K562 (cell line): ENCODE results near the gene DTNBP1. TPM values are rescaled to one million over a fixed set of nuclear protein-coding genes. Genes with fewer than 3 reads are reported as not detected.

Experiments
- CCAR2 ChIP-seq: fragments of 200-400 bp; formaldehyde crosslinking; IDR thresholded peaks from 2 replicates; pipeline ENCODE4 v1.6.1; 2017; ENCODE audit warnings: mild to moderate bottlenecking, low read depth, low read length
- CCNT2 ChIP-seq: IDR thresholded peaks from 2 replicates; pipeline ENCODE4 v1.6.1; 2011; ENCODE audit warnings: borderline replicate concordance, low read depth, mild to moderate bottlenecking, moderate library complexity, mixed read lengths, low read length; ENCODE audit not compliant: insufficient read length; ENCODE audit errors: extremely low read depth
- ESRRB ChIP-seq: fragments of 250-450 bp; sonication (Bioruptor Pico); IDR thresholded peaks from 2 replicates; pipeline ENCODE4 v1.5.0; 2020; ENCODE audit warnings: mild to moderate bottlenecking, moderate library complexity, borderline replicate concordance
- FOS ChIP-seq: IDR thresholded peaks from 3 replicates; pipeline ENCODE4 v1.6.1; 2011; ENCODE audit not compliant: insufficient read length; ENCODE audit errors: extremely low read depth
- NFYB ChIP-seq: IDR thresholded peaks from 2 replicates; pipeline ENCODE4 v1.6.1; 2011; ENCODE audit warnings: mild to moderate bottlenecking, moderate library complexity; ENCODE audit not compliant: insufficient read length; ENCODE audit errors: extremely low read depth
- POU5F1 ChIP-seq: fragments of 150-350 bp; IDR thresholded peaks from 2 replicates; pipeline ENCODE4 v1.6.1; 2014; ENCODE audit warnings: borderline replicate concordance, low read length, low read depth, mild to moderate bottlenecking; ENCODE audit not compliant: partially characterized antibody
- RNF219 ChIP-seq: fragments of 250-450 bp; sonication (Bioruptor Pico); IDR thresholded peaks from 2 replicates; pipeline ENCODE4 v1.5.0; 2022; ENCODE audit warnings: mild to moderate bottlenecking
- SP2 ChIP-seq: IDR thresholded peaks from 2 replicates; pipeline ENCODE4 v1.6.1; 2011; ENCODE audit warnings: mild to moderate bottlenecking, low read depth, low read length, moderate library complexity; ENCODE audit not compliant: poor library complexity, severe bottlenecking; ENCODE audit errors: extremely low read depth
- TSC22D4 ChIP-seq: fragments of 450-650 bp; IDR thresholded peaks from 2 replicates; pipeline ENCODE4 v1.6.1; 2016; ENCODE audit warnings: missing genetic modification characterization, missing biosample characterization, control low read depth
- ZEB2 ChIP-seq: fragments of 450-650 bp; IDR thresholded peaks from 2 replicates; pipeline ENCODE4 v1.6.1; 2016
- ZFP1 ChIP-seq: fragments of 450-650 bp; formaldehyde crosslinking; IDR thresholded peaks from 2 replicates; pipeline ENCODE4 v1.4.0; 2020; ENCODE audit warnings: mild to moderate bottlenecking, mixed read lengths
- ZNF175 ChIP-seq: fragments of 200-800 bp; sonication (Bioruptor generic); IDR thresholded peaks from 2 replicates; pipeline ENCODE4 v1.6.1; 2016; ENCODE audit warnings: low read depth, mild to moderate bottlenecking, missing genetic modification characterization, missing compliant biosample characterization
- ZNF239 ChIP-seq: fragments of 250-450 bp; sonication (Bioruptor Pico); IDR thresholded peaks from 2 replicates; pipeline ENCODE4 v1.4.0; 2020; ENCODE audit warnings: mild to moderate bottlenecking
- ZNF3 ChIP-seq: fragments of 250-450 bp; sonication (Bioruptor Pico); IDR thresholded peaks from 2 replicates; pipeline ENCODE4 v1.5.0; 2021; ENCODE audit warnings: mild to moderate bottlenecking, moderate library complexity
- ZNF395 ChIP-seq: fragments of 200-800 bp; sonication (Bioruptor generic); IDR thresholded peaks from 2 replicates; pipeline ENCODE4 v1.6.1; 2017; ENCODE audit warnings: missing genetic modification characterization, missing compliant biosample characterization
- ZNF444 ChIP-seq: fragments of 250-450 bp; sonication (Bioruptor Pico); IDR thresholded peaks from 2 replicates; pipeline ENCODE4 v1.4.0; 2020; ENCODE audit warnings: mild to moderate bottlenecking, moderate library complexity
- ZNF699 ChIP-seq: fragments of 250-450 bp; sonication (Bioruptor Pico); IDR thresholded peaks from 2 replicates; pipeline ENCODE4 v1.8.0; 2021; ENCODE audit warnings: mild to moderate bottlenecking, moderate library complexity; ENCODE audit not compliant: insufficient replicate concordance
- ZNF76 ChIP-seq: fragments of 250-450 bp; sonication (Bioruptor Pico); IDR thresholded peaks from 2 replicates; pipeline ENCODE4 v1.4.0; 2020; ENCODE audit warnings: mild to moderate bottlenecking, moderate library complexity, borderline replicate concordance
- ZNF778 ChIP-seq: fragments of 450-650 bp; formaldehyde crosslinking; IDR thresholded peaks from 2 replicates; pipeline ENCODE4 v1.4.0; 2020; ENCODE audit warnings: mild to moderate bottlenecking, moderate library complexity
- polyA plus RNA-seq, 8 experiments: library from polyadenylated mRNA; depleted of rRNA in 4 of 8; stranded (reverse) in 5 of 8; unstranded in 3 of 8; fragments of >200 nt; fragmentation: Nextera tagmentation in 2 of 8; fragmentation: Illumina TruSeq in 1 of 8; extraction: Ambion mirVana in 2 of 8; extraction: Trizol in 1 of 8; gene quantifications; 2 replicates each; pipeline versions ENCODE4 v1.2.1 to v1.2.3, GENCODE V29; 2011 to 2014; ENCODE audit warnings: inconsistent platforms in 1 of 8, missing spikeins in 1 of 8
- total RNA-seq, 7 experiments: library from RNA; depleted of rRNA in 6 of 7; stranded (reverse); fragments of >200 nt in 6 of 7; fragmentation: Illumina TruSeq in 2 of 7; extraction: Trizol in 2 of 7; gene quantifications; 2 replicates each; pipeline versions ENCODE4 v1.2.1 to v1.2.3, GENCODE V29; 2011 to 2021; ENCODE audit warnings: low replicate concordance in 1 of 7
- TF ChIP-seq, protein P1 (sequence below): fragments of 250-450 bp; sonication (Bioruptor Pico); IDR thresholded peaks from 2 replicates; pipeline ENCODE4 v1.5.0; 2020; ENCODE audit warnings: mild to moderate bottlenecking, borderline replicate concordance
- TF ChIP-seq, protein P2 (sequence below): fragments of 450-650 bp; IDR thresholded peaks from 2 replicates; pipeline ENCODE4 v1.6.1; 2018; ENCODE audit warnings: mild to moderate bottlenecking, low read depth; ENCODE audit not compliant: partially characterized antibody

Gene DTNBP1
- total and polyA plus RNA-seq, 9 of the 15 experiments (the other 6 are each of a cell fraction or from before 2014, with no cell fraction given) = 16.7 to 54.5 (median 21.4) TPM

DNA sequence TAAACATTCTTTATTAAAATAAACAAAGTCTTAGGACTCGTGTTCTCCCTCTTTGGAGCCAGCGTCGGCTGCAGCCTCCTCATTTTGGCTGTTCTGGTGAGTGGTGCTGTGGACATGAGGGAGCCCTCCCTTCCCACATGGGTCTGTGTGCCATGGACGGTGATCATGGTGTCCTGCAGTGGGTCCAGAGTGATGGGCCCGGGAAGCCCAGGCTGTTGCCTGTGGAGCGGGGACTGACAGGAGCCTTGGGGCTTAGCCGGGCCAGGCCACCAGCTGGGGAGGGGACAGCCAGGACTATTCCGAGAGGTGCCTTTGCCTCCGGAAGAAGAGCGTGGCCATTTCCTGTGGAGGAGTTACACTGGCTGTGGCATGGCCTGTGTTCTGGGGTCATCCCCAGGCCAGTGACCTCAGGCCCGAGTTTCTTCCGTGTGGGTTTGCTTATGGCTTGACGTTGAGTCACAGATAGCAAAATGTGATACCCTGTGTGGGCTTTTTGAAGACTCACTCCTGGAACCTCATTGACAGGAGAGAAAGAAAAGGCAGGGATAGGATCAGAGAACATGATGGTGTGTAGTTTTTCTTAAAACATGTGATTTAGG, 153.4 kb downstream of the DTNBP1 start (continued):
- TF ChIP-seq ZNF395 (CRISPR knock-in tag) = peak; percentile 93
- TF ChIP-seq RNF219 (CRISPR knock-in tag) = no peak
- TF ChIP-seq POU5F1 = no peak
- no peak for TF ChIP-seq ZEB2
- TF ChIP-seq ZNF778 (CRISPR knock-in tag) = no peak
- TF ChIP-seq, protein P1, sequence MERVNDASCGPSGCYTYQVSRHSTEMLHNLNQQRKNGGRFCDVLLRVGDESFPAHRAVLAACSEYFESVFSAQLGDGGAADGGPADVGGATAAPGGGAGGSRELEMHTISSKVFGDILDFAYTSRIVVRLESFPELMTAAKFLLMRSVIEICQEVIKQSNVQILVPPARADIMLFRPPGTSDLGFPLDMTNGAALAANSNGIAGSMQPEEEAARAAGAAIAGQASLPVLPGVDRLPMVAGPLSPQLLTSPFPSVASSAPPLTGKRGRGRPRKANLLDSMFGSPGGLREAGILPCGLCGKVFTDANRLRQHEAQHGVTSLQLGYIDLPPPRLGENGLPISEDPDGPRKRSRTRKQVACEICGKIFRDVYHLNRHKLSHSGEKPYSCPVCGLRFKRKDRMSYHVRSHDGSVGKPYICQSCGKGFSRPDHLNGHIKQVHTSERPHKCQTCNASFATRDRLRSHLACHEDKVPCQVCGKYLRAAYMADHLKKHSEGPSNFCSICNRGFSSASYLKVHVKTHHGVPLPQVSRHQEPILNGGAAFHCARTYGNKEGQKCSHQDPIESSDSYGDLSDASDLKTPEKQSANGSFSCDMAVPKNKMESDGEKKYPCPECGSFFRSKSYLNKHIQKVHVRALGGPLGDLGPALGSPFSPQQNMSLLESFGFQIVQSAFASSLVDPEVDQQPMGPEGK (CRISPR knock-in tag) = no peak
- TF ChIP-seq ZNF444 = no peak
- no peak for TF ChIP-seq TSC22D4 (tag)
- TF ChIP-seq, protein P2, sequence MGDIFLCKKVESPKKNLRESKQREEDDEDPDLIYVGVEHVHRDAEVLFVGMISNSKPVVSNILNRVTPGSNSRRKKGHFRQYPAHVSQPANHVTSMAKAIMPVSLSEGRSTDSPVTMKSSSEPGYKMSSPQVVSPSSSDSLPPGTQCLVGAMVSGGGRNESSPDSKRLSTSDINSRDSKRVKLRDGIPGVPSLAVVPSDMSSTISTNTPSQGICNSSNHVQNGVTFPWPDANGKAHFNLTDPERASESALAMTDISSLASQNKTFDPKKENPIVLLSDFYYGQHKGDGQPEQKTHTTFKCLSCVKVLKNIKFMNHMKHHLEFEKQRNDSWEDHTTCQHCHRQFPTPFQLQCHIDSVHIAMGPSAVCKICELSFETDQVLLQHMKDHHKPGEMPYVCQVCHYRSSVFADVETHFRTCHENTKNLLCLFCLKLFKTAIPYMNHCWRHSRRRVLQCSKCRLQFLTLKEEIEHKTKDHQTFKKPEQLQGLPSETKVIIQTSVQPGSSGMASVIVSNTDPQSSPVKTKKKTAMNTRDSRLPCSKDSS = no peak
- no peak for TF ChIP-seq CCAR2
- no peak; the same call in 1 of the 2 replicates for TF ChIP-seq ZNF239 (CRISPR knock-in tag)
- no peak for TF ChIP-seq ZNF76 (CRISPR knock-in tag)
- no peak for TF ChIP-seq NFYB
- TF ChIP-seq SP2 = no peak
- peak; percentile 92 for TF ChIP-seq ZNF175
- no peak for TF ChIP-seq ZNF699 (CRISPR knock-in tag)
- TF ChIP-seq ZFP1 (CRISPR knock-in tag) = no peak
- no peak for TF ChIP-seq ESRRB (CRISPR knock-in tag)
- TF ChIP-seq FOS = peak; percentile 44
- TF ChIP-seq CCNT2 = no peak
- no peak for TF ChIP-seq ZNF3 (CRISPR knock-in tag)
